K562 (cell line): ENCODE measurements around the gene CGB8. TPM values are rescaled to one million over a fixed set of nuclear protein-coding genes. Genes with fewer than 3 reads are reported as not detected.

ENCODE experiments used
- E2F6 ChIP-seq, 2 experiments: IDR thresholded peaks; 2 replicates each; pipeline ENCODE4 v1.6.1; 2011; ENCODE audit warnings: borderline replicate concordance in 1 of 2, control low read depth in 1 of 2, low read depth in 1 of 2, low read length in 1 of 2, mild to moderate bottlenecking in 1 of 2, mixed read lengths in 1 of 2, moderate library complexity in 1 of 2; ENCODE audit not compliant: insufficient read depth in 1 of 2, insufficient read length in 1 of 2, poor library complexity in 1 of 2, severe bottlenecking in 1 of 2; ENCODE audit errors: extremely low read depth in 1 of 2
- MAZ ChIP-seq, 2 experiments: fragments of 450-650 bp in 1 of 2; sonication (generic) in 1 of 2; formaldehyde crosslinking; IDR thresholded peaks in 1 of 2; conservative IDR thresholded peaks in 1 of 2; 2 replicates each; pipeline versions ENCODE4 v1.4.0 to v1.5.0; 2020; ENCODE audit warnings: mild to moderate bottlenecking in 1 of 2, missing genetic modification reagents in 1 of 2
- NBN ChIP-seq: fragments of 450-650 bp; IDR thresholded peaks from 2 replicates; pipeline ENCODE4 v1.6.1; 2016; ENCODE audit warnings: low read depth, mild to moderate bottlenecking
- REST ChIP-seq, 2 experiments: fragments of 450-650 bp; formaldehyde crosslinking in 1 of 2; IDR thresholded peaks; 2 replicates each; pipeline versions ENCODE4 v1.4.0 to v1.6.1; 2014 to 2020; ENCODE audit warnings: mild to moderate bottlenecking in 2 of 2, borderline replicate concordance in 1 of 2, low read depth in 1 of 2
- SUPT5H ChIP-seq: fragments of 450-650 bp; IDR thresholded peaks from 2 replicates; pipeline ENCODE4 v1.6.1; 2016
- UBTF ChIP-seq, 2 experiments: IDR thresholded peaks; 2 replicates each; pipeline ENCODE4 v1.6.1; 2012; ENCODE audit warnings: improper control_type of control experiment in 2 of 2, low read depth in 2 of 2, low read length in 2 of 2, borderline replicate concordance in 1 of 2
- polyA plus RNA-seq, 8 experiments: library from polyadenylated mRNA; depleted of rRNA in 4 of 8; stranded (reverse) in 5 of 8; unstranded in 3 of 8; fragments of >200 nt; fragmentation: Nextera tagmentation in 2 of 8; fragmentation: Illumina TruSeq in 1 of 8; extraction: Ambion mirVana in 2 of 8; extraction: Trizol in 1 of 8; gene quantifications; 2 replicates each; pipeline versions ENCODE4 v1.2.1 to v1.2.3, GENCODE V29; 2011 to 2014; ENCODE audit warnings: inconsistent platforms in 1 of 8, missing spikeins in 1 of 8
- total RNA-seq, 7 experiments: library from RNA; depleted of rRNA in 6 of 7; stranded (reverse); fragments of >200 nt in 6 of 7; fragmentation: Illumina TruSeq in 2 of 7; extraction: Trizol in 2 of 7; gene quantifications; 2 replicates each; pipeline versions ENCODE4 v1.2.1 to v1.2.3, GENCODE V29; 2011 to 2021; ENCODE audit warnings: low replicate concordance in 1 of 7

The CGB8 gene
- total and polyA plus RNA-seq, 9 of the 15 experiments (the other 6 are each of a cell fraction or from before 2014, with no cell fraction given), result not detected

GRCh38 chr19:49073514-49074378 is 24.8 kb upstream of the CGB8 start (continued):
- TF ChIP-seq REST (IDR thresholded peaks at IDR 0.05; ENCODE audit: borderline replicate concordance) (peak; percentile 61; the same call in 1 of the 2 replicates), REST (CRISPR knock-in tag; IDR thresholded peaks at IDR 0.05; ENCODE audit: low read depth) (no peak), SUPT5H (0 out of 2 replicates have a peak, but pooled peaks have one; percentile 27), NBN (peak; percentile 63; the same call in 1 of the 2 replicates), E2F6 (IDR thresholded peaks at IDR 0.05; ENCODE audit: borderline replicate concordance in 1 of 2, extremely low read depth in 1 of 2, insufficient read depth in 1 of 2, insufficient read length in 1 of 2, low read depth in 1 of 2, low read length in 1 of 2, poor library complexity in 1 of 2, severe bottlenecking in 1 of 2) (peak in 1 of 2 experiments; percentile 41), UBTF (IDR thresholded peaks at IDR 0.05; ENCODE audit: borderline replicate concordance in 1 of 2, low read depth in 2 of 2, low read length in 2 of 2) (0 out of 4 replicates have a peak, but pooled peaks of 1 of the 2 experiments have one; percentile 14), MAZ (CRISPR knock-in tag; conservative IDR thresholded peaks at IDR 0.05 in 1 of 2, IDR thresholded peaks at IDR 0.05 in 1 of 2) (peak in 1 of 2 experiments; percentile 64; a peak in 2 of 4 replicates)
